GM12878 (cell line): ENCODE measurements around the gene FAM234B. TPM values are rescaled to one million over a fixed set of nuclear protein-coding genes. Genes with fewer than 3 reads are reported as not detected.

Source experiments
- ATAC-seq: fragments of 200-7000 bp; cut with Tn5 transposase; 3 replicates; pipeline ENCODE4 v1.9.1; 2020; ENCODE audit warnings: mild to moderate bottlenecking, moderate library complexity
- BruUV-seq: library from RNA; stranded (reverse); fragments of 400-500 nt; replicated peaks from 2 replicates; lab custom pipeline; 2021; lab: Mats Ljungman, UMichigan
- CTCF ChIA-PET: fragments of 300-600 bp; sonication (Branson Sonifier 250); formaldehyde crosslinking; extraction: SDS; loops from one replicate; lab custom pipeline; 2021; ENCODE audit warnings: inconsistent platforms; lab: Yijun Ruan, JAX
- POLR2A ChIA-PET: fragments of 350-600 bp; formaldehyde crosslinking; extraction: SDS; loops from one replicate; lab custom pipeline; 2021; ENCODE audit warnings: inconsistent platforms; lab: Charles Lee
- RAD21 ChIA-PET: fragments of 300-600 bp; sonication (Branson Sonifier 250); formaldehyde crosslinking; loops from one replicate; lab custom pipeline; 2023; ENCODE audit warnings: antibody characterized with exemption; ENCODE audit not compliant: unreplicated experiment; lab: Charles Lee
- SMC1A ChIA-PET: fragments of 300-600 bp; sonication (Branson Sonifier 250); formaldehyde crosslinking; loops from one replicate; lab custom pipeline; 2023; ENCODE audit not compliant: unreplicated experiment, uncharacterized antibody; lab: Charles Lee
- DNase-seq: peaks from one replicate; pipeline ENCODE4 v3.0.0-alpha.2; 2011; ENCODE audit warnings: low read depth, low spot score
- FAIRE-seq: peaks from 3 replicates; lab custom pipeline; 2011; peaks lifted over from hg19 to GRCh38; lab: Jason Lieb, UNC
- H2AFZ ChIP-seq: 2 replicates; pipeline ENCODE4 v1.6.0; 2011; ENCODE audit warnings: low read depth, low read length, control low read depth; ENCODE audit not compliant: control insufficient read depth
- H3K27ac ChIP-seq: 2 replicates; pipeline ENCODE4 v1.5.1; 2011; ENCODE audit warnings: control low read depth; ENCODE audit not compliant: control insufficient read depth, insufficient read depth
- H3K27me3 ChIP-seq, 2 experiments: replicated peaks in 1 of 2; 2 replicates each; pipeline versions ENCODE4 v1.6.0 to v1.6.1; 2011; ENCODE audit warnings: low read length in 1 of 2; ENCODE audit not compliant: control insufficient read depth in 2 of 2, insufficient read depth in 2 of 2
- H3K36me3 ChIP-seq, 2 experiments: 2 replicates each; pipeline ENCODE4 v1.5.1; 2011; ENCODE audit warnings: low read length in 1 of 2; ENCODE audit not compliant: control insufficient read depth in 2 of 2, insufficient read depth in 2 of 2
- H3K4me1 ChIP-seq: 2 replicates; pipeline ENCODE4 v1.6.1; 2011; ENCODE audit warnings: mild to moderate bottlenecking, low read length, moderate library complexity, mixed read lengths; ENCODE audit not compliant: control insufficient read depth, insufficient read depth
- H3K4me2 ChIP-seq: 2 replicates; pipeline ENCODE4 v1.6.0; 2011; ENCODE audit warnings: control low read depth; ENCODE audit not compliant: control insufficient read depth, insufficient read depth
- H3K4me3 ChIP-seq: fragments of 200-600 bp; sonication (generic); 2 replicates; pipeline ENCODE4 v1.5.1; 2016
- H3K79me2 ChIP-seq: 2 replicates; pipeline ENCODE4 v1.6.0; 2011; ENCODE audit warnings: low read length; ENCODE audit not compliant: control insufficient read depth, insufficient read depth
- H3K9ac ChIP-seq: 2 replicates; pipeline ENCODE4 v1.8.0; 2011; ENCODE audit warnings: low read length, control low read depth, mixed read lengths; ENCODE audit not compliant: control insufficient read depth, insufficient read depth
- H3K9me3 ChIP-seq: replicated peaks from 3 replicates; pipeline ENCODE4 v1.5.1; 2011; ENCODE audit warnings: mild to moderate bottlenecking, low read length; ENCODE audit not compliant: control insufficient read depth, insufficient read depth
- H4K20me1 ChIP-seq: 2 replicates; pipeline ENCODE4 v1.6.0; 2011; ENCODE audit not compliant: control insufficient read depth, insufficient read depth
- FOS ChIP-seq: IDR thresholded peaks from 3 replicates; pipeline ENCODE4 v1.6.1; 2011; ENCODE audit warnings: borderline replicate concordance; ENCODE audit not compliant: insufficient read length; ENCODE audit errors: extremely low read depth
- FOXM1 ChIP-seq: IDR thresholded peaks from 2 replicates; pipeline ENCODE4 v1.6.1; 2012; ENCODE audit warnings: low read depth, mild to moderate bottlenecking, inconsistent platforms, low read length, moderate library complexity
- IKZF1 ChIP-seq: fragments of 450-650 bp; conservative IDR thresholded peaks from 2 replicates; pipeline ENCODE4 v1.6.1; 2017; ENCODE audit warnings: antibody characterized with exemption, mild to moderate bottlenecking
- MEF2B ChIP-seq: fragments of 450-650 bp; IDR thresholded peaks from 2 replicates; pipeline ENCODE4 v1.6.1; 2018; ENCODE audit warnings: mild to moderate bottlenecking, moderate library complexity; ENCODE audit not compliant: partially characterized antibody, poor library complexity, severe bottlenecking
- NBN ChIP-seq: fragments of 450-650 bp; IDR thresholded peaks from 2 replicates; pipeline ENCODE4 v1.6.1; 2016
- NFIC ChIP-seq: IDR thresholded peaks from 2 replicates; pipeline ENCODE4 v1.6.1; 2012; ENCODE audit warnings: low read depth, mild to moderate bottlenecking, inconsistent platforms, low read length, moderate library complexity
- NFYA ChIP-seq: IDR thresholded peaks from 2 replicates; pipeline ENCODE4 v1.6.1; 2011; ENCODE audit warnings: low read depth, mild to moderate bottlenecking, low read length, improper control_type of control experiment, borderline replicate concordance
- NR2C1 ChIP-seq: fragments of 450-650 bp; IDR thresholded peaks from 2 replicates; pipeline ENCODE4 v1.6.1; 2017; ENCODE audit warnings: antibody characterized with exemption, mild to moderate bottlenecking, moderate library complexity
- NR2C2 ChIP-seq: IDR thresholded peaks from 2 replicates; pipeline ENCODE4 v1.6.1; 2011; ENCODE audit warnings: borderline replicate concordance, low read depth; ENCODE audit not compliant: control insufficient read depth, insufficient read length
- RELA ChIP-seq: fragments of 450-650 bp; IDR thresholded peaks from 2 replicates; pipeline ENCODE4 v1.8.0; 2014; ENCODE audit warnings: borderline replicate concordance; ENCODE audit not compliant: partially characterized antibody
- SMAD1 ChIP-seq: fragments of 450-650 bp; IDR thresholded peaks from 2 replicates; pipeline ENCODE4 v1.6.1; 2018; ENCODE audit warnings: mild to moderate bottlenecking, low read depth; ENCODE audit not compliant: partially characterized antibody
- SREBF1 ChIP-seq: IDR thresholded peaks from 2 replicates; pipeline ENCODE4 v1.6.1; 2012; ENCODE audit warnings: mild to moderate bottlenecking, low read length
- SRF ChIP-seq, 2 experiments: IDR thresholded peaks; 2 replicates each; pipeline ENCODE4 v1.6.1; 2011; ENCODE audit warnings: low read depth in 2 of 2, low read length in 2 of 2, mild to moderate bottlenecking in 1 of 2, moderate library complexity in 1 of 2
- SUZ12 ChIP-seq: fragments of 200-600 bp; sonication (generic); IDR thresholded peaks from one replicate; pipeline ENCODE4 v1.6.1; 2018; ENCODE audit warnings: antibody characterized with exemption, mild to moderate bottlenecking; ENCODE audit not compliant: unreplicated experiment
- ZZZ3 ChIP-seq: IDR thresholded peaks from 2 replicates; pipeline ENCODE4 v1.6.1; 2011; ENCODE audit warnings: low read depth; ENCODE audit not compliant: control insufficient read depth, insufficient read length
- WGBS: methylation state at CpG from one replicate; pipeline ENCODE4 v1.1.6; 2016; ENCODE audit warnings: low lambda C conversion rate; ENCODE audit not compliant: insufficient replicate concordance, insufficient coverage; ENCODE audit errors: missing lambda C conversion rate; 5-methylcytosine and 5-hydroxymethylcytosine counted together
- in situ Hi-C: fragments of 300-500 bp; cut with MboI; formaldehyde crosslinking; loops from 9 replicates; pipeline ENCODE4 v1.14.3; 2018; ENCODE audit warnings: mixed read lengths
- intact Hi-C: fragments of 100-400 bp; cut with micrococcal nuclease; formaldehyde crosslinking; loops from one replicate; pipeline ENCODE4 v1.14.2; 2022; ENCODE audit not compliant: unreplicated experiment
- polyA plus RNA-seq, 11 experiments: library from polyadenylated mRNA; depleted of rRNA in 4 of 11; unstranded in 6 of 11; stranded (reverse) in 5 of 11; fragments of >200 nt; fragmentation: Nextera tagmentation in 4 of 11; fragmentation: Illumina TruSeq in 1 of 11; extraction: Ambion mirVana in 4 of 11; extraction: Trizol in 1 of 11; gene quantifications; 1 replicate in 1 of 11; 2 replicates in 10 of 11; pipeline versions ENCODE4 v1.2.1 to v1.2.3, GENCODE V29; 2011 to 2016; ENCODE audit warnings: inconsistent platforms in 2 of 11, missing spikeins in 2 of 11, low read depth in 1 of 11
- total RNA-seq, 4 experiments: library from RNA; depleted of rRNA in 3 of 4; stranded (reverse); fragments of >200 nt in 3 of 4; fragmentation: Illumina TruSeq in 1 of 4; extraction: Trizol in 1 of 4; gene quantifications; 2 replicates each; pipeline versions ENCODE4 v1.2.1 to v1.2.3, GENCODE V29; 2013 to 2021
- TF ChIP-seq, protein P1 (sequence below): fragments of 450-650 bp; formaldehyde crosslinking; IDR thresholded peaks from 2 replicates; pipeline ENCODE4 v1.4.0; 2020; ENCODE audit warnings: mild to moderate bottlenecking, moderate library complexity
- TF ChIP-seq, protein P2 (sequence below): IDR thresholded peaks from 2 replicates; pipeline ENCODE4 v1.6.1; 2011; ENCODE audit warnings: mild to moderate bottlenecking, low read depth, low read length, moderate library complexity; ENCODE audit not compliant: insufficient replicate concordance

The FAM234B gene
- total and polyA plus RNA-seq, 10 of the 15 experiments (the other 5 are each of a cell fraction or from before 2014, with no cell fraction given): 0.09 to 2.8 (median 0.18) TPM

DNA sequence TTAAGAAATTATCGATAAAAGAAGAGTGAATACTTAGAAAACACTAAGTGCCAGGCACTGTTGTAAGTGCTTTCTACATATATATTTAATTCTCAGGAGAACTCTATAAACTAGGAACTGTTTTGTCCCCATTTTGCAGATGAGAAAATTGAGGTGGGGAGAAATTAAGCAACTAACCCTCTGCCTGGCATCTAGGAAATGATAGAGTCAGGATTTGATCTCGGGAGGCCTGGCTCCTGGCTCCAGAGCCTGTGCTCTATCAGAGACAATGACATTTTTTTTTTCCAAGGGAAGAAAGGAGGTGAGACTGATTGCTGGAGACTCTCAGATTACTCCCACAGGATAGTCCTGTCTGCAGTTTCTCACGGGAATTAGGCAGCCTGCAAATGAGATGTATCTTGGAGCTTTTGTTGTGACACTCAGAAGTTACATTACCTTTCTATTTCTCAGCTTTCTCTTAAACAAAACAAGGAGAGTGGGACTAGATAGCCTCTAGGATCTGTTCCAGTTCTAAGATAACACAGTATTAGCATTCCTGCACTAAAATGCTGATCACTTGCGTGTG, 1.4 kb upstream of the FAM234B start:
- no TSS peak for BruUV-seq
- POLR2A ChIA-PET: no interaction called here
- SMC1A ChIA-PET: interaction anchor here (0.7 to 1.5 kb wide), 2 partner anchors 9 to 18 kb away, joined by 3 read pairs; no protein-coding TSS in a partner anchor
- H4K20me1 ChIP-seq: no peaks in the 10 kb centered on the region
- H3K36me3 ChIP-seq: no peaks in the 10 kb centered on the region
- TF ChIP-seq, protein P1, sequence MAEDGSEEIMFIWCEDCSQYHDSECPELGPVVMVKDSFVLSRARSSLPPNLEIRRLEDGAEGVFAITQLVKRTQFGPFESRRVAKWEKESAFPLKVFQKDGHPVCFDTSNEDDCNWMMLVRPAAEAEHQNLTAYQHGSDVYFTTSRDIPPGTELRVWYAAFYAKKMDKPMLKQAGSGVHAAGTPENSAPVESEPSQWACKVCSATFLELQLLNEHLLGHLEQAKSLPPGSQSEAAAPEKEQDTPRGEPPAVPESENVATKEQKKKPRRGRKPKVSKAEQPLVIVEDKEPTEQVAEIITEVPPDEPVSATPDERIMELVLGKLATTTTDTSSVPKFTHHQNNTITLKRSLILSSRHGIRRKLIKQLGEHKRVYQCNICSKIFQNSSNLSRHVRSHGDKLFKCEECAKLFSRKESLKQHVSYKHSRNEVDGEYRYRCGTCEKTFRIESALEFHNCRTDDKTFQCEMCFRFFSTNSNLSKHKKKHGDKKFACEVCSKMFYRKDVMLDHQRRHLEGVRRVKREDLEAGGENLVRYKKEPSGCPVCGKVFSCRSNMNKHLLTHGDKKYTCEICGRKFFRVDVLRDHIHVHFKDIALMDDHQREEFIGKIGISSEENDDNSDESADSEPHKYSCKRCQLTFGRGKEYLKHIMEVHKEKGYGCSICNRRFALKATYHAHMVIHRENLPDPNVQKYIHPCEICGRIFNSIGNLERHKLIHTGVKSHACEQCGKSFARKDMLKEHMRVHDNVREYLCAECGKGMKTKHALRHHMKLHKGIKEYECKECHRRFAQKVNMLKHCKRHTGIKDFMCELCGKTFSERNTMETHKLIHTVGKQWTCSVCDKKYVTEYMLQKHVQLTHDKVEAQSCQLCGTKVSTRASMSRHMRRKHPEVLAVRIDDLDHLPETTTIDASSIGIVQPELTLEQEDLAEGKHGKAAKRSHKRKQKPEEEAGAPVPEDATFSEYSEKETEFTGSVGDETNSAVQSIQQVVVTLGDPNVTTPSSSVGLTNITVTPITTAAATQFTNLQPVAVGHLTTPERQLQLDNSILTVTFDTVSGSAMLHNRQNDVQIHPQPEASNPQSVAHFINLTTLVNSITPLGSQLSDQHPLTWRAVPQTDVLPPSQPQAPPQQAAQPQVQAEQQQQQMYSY (CRISPR knock-in tag): no peak
- TF ChIP-seq, protein P2, sequence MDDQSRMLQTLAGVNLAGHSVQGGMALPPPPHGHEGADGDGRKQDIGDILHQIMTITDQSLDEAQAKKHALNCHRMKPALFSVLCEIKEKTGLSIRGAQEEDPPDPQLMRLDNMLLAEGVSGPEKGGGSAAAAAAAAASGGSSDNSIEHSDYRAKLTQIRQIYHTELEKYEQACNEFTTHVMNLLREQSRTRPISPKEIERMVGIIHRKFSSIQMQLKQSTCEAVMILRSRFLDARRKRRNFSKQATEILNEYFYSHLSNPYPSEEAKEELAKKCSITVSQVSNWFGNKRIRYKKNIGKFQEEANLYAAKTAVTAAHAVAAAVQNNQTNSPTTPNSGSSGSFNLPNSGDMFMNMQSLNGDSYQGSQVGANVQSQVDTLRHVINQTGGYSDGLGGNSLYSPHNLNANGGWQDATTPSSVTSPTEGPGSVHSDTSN: no peak
- TF ChIP-seq SRF (IDR thresholded peaks at IDR 0.05; ENCODE audit: low read depth in 2 of 2, low read length in 2 of 2) (no peak), ZZZ3 (no peak), NBN (no peak), SUZ12 (no peak), SREBF1 (no peak), NR2C2 (no peak), SMAD1 (no peak), IKZF1 (no peak), NFIC (no peak), RELA (no peak), MEF2B (no peak), FOS (no peak), NFYA (no peak), FOXM1 (no peak), NR2C1 (no peak)
- in situ Hi-C loops (no loop called here), intact Hi-C loops (no loop called here)
- H3K4me3 ChIP-seq: no peak overlapping the region
- WGBS: 62% methylated on average over 4 of the region's 4 CpGs
- DNase-seq: no peak
- H3K27ac ChIP-seq: no peak overlapping the region
- FAIRE-seq: no peak
- H3K4me2 ChIP-seq: no peak overlapping the region
- H3K79me2 ChIP-seq: no peaks in the 10 kb centered on the region
- no peak for ATAC-seq
- H2AFZ ChIP-seq: no peak overlapping the region
- no peaks in the 10 kb centered on the region for H3K4me1 ChIP-seq
- RAD21 ChIA-PET: no interaction called here
- H3K9ac ChIP-seq: no peak overlapping the region
- peaks cover 0 to 8% of the 10 kb centered on the region in 2 experiments; a peak in 2 of 4 replicates for H3K27me3 ChIP-seq
- H3K9me3 ChIP-seq: no peaks in the 10 kb centered on the region
- CTCF ChIA-PET: interaction anchor here (1.2 kb wide), 1 partner anchor 169 kb away, joined by 3 read pairs; no protein-coding TSS in a partner anchor
